Activated T-helper 1 cell treated with Interleukin-2 at 50 U/mL for 16 hours (primary cell): ENCODE data around the gene TSC1.
"Not testable (repeated sequence)": the region's sequence is repeated elsewhere in the genome, so short reads cannot be mapped to it uniquely, and the experiment has no call there.

Source experiments
- DNase-seq: peaks from one replicate; pipeline ENCODE4 v3.0.0-alpha.2; 2020; ENCODE audit warnings: low read depth

The TSC1 gene

GRCh38 chr9:132976571-132976970 is 32.2 kb upstream of the TSC1 start:
- no peak for DNase-seq

- DNase-seq = no peak
Observed at GRCh38 chr9:132975961-132976360, 31.5 kb upstream of the TSC1 start.

- no peak for DNase-seq
Observed at GRCh38 chr9:132973713-132974112, 29.3 kb upstream of the TSC1 start.

- no peak for DNase-seq
Observed at GRCh38 chr9:132973166-132973565, 28.8 kb upstream of the TSC1 start.

DNA sequence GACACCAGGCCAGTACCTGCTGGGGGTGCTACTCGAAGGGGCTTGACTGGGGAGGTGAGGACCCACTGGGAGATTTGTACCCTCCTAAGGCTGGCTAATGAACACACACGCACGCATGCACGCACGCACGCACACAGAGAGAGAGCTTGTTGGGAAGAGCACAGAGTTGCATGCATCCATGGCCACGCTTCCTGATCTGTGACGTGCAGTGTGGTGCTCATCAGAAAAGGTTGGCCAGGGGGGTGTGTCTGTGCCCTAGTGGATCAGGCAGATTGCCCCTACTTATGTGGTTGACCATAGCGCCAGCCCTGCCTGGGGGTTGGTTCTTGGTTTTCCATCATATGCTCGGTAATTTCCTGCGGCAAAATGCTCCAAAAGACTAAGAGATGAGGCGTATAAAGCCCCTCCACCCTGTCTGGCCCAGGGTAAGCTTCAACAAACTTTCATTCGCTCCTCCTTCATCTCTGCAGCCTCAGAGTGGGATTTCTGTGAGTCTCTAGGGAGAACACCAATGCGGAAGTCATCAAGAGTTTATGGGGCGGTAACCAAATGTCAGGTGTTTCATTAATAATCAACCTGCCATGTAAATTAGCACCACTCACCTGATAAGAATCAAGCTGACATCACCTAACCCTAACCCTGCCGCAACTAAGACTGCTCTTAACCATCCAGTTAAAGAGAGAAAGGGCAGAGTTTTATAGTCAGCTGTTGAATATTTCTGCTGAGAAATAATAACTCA is 26.1 kb upstream of the TSC1 start:
- no peak for DNase-seq

- no peak for DNase-seq
Observed at GRCh38 chr9:132969783-132970182, 25.4 kb upstream of the TSC1 start.

DNA sequence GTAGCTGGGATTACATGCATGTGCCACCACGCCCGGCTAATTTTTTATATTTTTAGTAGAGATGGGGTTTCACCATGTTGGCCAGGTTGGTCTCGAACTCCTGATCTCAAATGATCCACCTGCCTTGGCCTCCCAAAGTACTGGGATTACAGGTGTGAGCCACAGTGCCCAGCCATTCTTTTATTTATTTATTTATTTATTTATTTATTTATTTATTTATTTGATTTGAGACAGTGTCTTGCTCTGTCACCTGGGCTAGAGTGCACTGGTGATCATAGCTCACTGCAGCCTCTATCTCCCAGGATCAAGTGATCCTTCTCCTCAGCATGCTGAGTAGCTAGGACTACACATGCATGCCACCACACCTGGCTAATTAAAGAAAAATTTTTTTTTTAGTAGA is 23.5 kb upstream of the TSC1 start:
- not testable (repeated sequence) for DNase-seq

- DNase-seq = no peak
Observed at GRCh38 chr9:132965478-132965877, 21.1 kb upstream of the TSC1 start.

GRCh38 chr9:132961002-132961401 is 16.6 kb upstream of the TSC1 start:
- no peak for DNase-seq

GRCh38 chr9:132957805-132958204 is 13.4 kb upstream of the TSC1 start:
- DNase-seq = no peak

GRCh38 chr9:132955768-132956167 is 11.4 kb upstream of the TSC1 start:
- DNase-seq = no peak

DNA sequence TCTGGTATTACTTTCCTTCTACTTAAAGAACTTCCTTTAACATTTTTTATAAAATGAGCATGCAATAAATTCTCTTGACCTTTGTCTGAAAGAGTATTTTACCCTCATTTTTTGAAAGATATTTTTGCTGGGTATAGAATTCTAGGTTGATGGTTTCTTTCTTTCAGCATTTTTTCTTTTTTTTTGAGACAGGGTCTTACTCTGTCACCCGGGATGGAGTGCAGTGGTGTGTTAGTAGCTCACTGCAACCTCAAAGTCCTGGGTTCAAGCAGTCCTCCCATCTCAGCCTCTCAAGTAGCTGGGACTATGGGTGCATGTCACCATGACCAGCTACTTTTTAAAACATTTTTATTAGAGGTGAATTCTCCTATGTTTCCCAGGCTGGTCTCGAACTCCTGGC is 10.7 kb upstream of the TSC1 start:
- DNase-seq = no peak

- no peak for DNase-seq
Observed at GRCh38 chr9:132949709-132950108, 5.3 kb upstream of the TSC1 start.

- no peak for DNase-seq
Observed at GRCh38 chr9:132948482-132949050, 4.2 kb upstream of the TSC1 start.

- DNase-seq = no peak
Observed at GRCh38 chr9:132947756-132948155, 3.3 kb upstream of the TSC1 start.

DNA sequence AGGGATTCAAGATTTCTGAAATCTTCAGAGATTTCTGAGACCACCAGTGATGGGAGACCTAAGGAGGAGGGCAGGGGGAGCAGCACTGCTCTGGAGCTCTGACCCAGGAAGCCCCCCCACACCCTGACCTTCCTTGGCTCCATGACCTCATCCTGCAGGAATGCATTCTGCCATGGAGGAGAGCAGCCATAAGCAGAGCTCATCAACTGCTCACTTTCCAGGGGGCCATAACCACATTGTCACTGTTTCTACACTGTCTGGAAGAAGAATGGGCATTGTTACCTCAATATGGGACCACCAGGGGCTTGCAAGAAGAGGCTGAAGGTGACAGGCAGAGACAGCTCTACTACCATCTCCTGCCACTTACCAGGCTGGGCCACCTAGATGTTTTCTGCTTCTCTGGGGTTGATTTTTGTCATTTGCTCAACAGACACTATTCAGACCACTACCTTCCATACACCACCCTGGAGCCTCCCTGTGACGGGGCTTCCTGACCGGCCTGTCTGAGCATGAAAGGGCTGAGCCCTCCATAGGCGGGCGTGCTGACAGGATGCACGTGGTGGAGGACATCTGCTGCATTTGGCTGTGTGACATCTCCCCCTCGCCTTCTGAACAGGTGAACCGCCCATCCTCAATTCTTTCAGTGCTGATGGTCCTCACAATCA is 2.3 kb upstream of the TSC1 start:
- no peak for DNase-seq

DNA sequence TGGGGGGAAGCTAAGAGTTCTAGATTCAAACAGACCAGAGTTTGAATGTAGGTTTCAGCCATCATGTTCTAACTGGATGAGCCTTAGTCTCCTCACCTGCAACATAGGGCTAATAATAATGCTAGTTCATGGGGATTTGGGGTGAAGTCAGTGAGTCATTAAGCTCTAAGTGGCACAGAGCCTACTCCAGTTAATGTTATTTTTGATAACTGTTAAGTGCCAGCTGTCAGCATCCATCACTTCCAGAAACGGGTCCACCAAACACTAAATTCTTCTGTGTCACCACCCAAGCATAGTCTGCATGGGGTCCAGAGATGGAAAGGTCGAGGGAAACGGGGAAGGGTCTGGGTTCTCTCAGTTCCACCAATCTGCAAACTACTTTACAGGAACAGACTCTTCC is 1.8 kb upstream of the TSC1 start:
- no peak for DNase-seq

GRCh38 chr9:132945186-132946130 is 1.0 kb upstream of the TSC1 start:
- DNase-seq = no peak

DNA sequence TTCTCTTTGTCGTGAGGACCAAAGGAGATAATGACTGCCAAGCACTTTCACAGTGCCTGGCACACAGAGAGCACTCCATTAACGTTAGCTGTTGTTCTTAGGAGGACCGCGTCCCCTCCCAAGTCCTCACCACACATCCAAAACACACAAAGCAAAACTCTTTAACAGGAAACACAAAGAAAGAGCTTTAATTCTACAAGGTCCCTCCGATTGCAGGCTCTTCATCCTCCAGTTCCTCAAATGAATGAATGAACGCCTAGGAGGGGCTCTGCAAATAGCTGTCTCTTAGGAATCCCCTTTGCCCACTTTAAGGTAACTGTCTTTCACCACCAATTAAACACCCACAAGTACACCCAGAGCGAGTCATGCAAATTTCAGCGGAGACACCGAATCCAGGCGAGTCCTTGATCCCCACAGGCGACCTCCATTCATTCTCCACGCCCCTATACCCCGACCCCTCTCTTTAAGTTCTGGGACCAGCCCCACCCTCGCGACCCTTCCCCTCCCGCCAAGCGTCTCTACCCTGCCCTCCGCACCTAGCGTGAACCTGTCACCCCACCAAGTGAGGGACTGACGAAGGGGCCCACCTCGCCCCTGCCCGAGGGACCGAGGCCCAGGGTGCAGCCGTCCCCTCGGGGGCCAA is 644 bp downstream of the TSC1 start:
- no peak for DNase-seq

- DNase-seq = no peak
Observed at GRCh38 chr9:132942541-132943182, 1.8 kb downstream of the TSC1 start.

DNA sequence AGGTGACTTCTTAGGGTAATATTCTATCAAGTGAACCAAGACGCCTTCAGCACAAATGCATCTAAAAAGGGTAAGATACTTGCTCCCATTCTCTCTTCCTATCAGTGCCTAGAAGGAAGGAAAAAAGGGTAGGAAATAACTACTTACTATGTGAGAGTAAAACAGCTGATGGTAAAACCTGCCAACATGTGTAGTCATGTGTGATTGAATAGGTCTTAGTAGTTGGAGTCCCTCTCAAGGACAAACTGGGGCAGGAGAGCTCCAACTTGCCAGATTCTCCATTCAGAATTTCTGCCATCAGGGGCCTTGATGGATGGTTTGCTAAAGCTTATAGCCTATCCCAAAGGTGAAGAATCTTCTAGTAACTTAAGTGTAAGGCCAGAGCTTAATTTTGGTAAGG is 5.2 kb downstream of the TSC1 start:
- no peak for DNase-seq
